GM20000 (cell line): ENCODE measurements around the gene CYRIA.

ENCODE experiments used
- DNase-seq: peaks from one replicate; pipeline ENCODE4 v3.0.0; 2012; ENCODE audit warnings: low spot score
- CTCF ChIP-seq: IDR thresholded peaks from 2 replicates; pipeline ENCODE4 v1.5.1; 2012; ENCODE audit warnings: mild to moderate bottlenecking, control low read depth; ENCODE audit errors: extremely low read depth, missing control alignments

CYRIA gene

DNA sequence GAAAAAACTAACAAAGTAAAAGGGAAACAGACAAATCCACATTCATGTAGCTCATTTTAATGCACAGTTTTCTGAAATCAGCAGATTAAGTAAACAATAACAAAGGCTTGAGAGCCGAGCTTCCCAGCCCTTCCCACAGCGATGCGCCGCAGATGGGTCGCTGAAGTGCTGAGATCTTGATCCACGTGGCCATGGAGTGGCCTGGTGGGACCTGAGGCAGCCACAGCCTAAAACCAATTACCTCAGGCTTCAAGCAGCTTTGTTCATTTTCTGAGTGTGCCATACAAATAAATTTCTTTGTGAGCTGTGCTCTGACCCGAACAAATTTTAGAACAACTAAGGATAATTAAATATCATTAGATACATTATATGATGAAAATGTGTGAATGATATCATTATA, 25.6 kb upstream of the CYRIA start:
- DNase-seq, result no peak
- TF ChIP-seq CTCF, result no peak

DNA sequence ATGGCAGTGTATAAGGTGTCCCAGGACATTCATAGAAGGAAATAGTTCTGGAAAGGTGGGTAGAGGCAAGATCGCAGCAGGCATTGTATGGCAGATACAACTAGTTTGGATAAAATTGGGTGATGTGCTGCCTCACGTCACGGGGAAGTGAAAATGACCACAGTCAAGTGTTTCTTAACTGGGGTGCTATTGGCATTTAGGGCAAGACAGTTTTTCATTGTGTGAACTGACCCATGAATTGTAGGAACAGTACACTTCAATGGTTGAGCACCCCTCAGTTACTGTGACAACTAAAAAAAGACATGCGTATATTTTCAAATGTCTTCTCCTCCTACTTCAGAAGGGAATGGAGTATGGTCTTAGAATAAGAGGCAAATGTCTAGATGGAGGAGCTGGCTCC, 22.3 kb upstream of the CYRIA start:
- no peak for TF ChIP-seq CTCF
- no peak for DNase-seq

DNA sequence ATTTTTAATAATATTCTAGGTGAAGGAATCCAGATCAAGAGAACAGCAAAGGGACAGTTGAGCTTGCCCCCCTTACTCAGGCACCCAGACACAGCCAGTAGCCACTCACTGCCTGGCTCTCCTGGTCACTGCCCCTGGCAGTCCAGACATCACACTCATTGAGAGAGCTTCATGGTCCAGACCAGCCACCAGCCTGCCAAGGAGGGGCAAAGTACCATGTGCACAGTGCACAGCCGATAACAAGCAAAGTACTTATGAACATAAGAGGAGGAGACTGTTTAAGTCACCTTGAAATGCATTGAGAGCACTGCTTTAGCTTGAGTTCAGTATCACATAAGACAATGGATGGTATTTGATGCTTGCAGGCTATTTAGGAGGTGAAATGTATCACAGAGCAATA, 21.6 kb upstream of the CYRIA start:
- DNase-seq, result no peak
- no peak for TF ChIP-seq CTCF

- TF ChIP-seq CTCF, result no peak
- DNase-seq, result no peak
These were observed 21.0 kb upstream of the CYRIA start for GRCh38 chr2:16686641-16687040.

DNA sequence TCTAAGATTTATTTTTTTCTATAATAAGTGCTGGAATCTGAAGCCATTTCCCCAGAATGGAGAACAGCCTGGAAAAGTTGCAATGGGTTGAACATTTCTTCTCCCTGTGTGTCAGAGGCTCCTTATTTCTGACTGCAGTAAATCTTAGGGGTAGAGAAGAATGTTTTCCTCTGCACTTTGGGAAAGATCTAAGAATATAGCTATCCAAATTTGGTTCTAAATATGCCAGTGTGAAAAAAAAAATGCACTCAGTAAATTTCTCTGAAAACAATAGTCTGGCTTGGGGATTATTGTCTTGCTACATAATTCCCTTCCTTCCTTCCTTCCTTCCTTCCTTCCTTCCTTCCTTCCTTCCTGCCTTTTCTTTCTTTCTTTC, 19.7 kb upstream of the CYRIA start:
- no peak for DNase-seq
- TF ChIP-seq CTCF, result no peak

GRCh38 chr2:16684676-16685339, 19.2 kb upstream of the CYRIA start:
- DNase-seq, result no peak
- no peak for TF ChIP-seq CTCF

- no peak for TF ChIP-seq CTCF
- no peak for DNase-seq
These were observed 17.9 kb upstream of the CYRIA start for GRCh38 chr2:16683576-16683975.
